Ovary (tissue), 3 donors: ENCODE measurements around the gene XPC.

ENCODE experiments used
- CTCF ChIP-seq, 3 donors: fragments of 450-650 bp in 2 of 3; fragments of 200-600 bp in 1 of 3; IDR thresholded peaks; one replicate each; pipeline versions ENCODE4 v1.5.1 to v1.8.0; 2016 to 2022; ENCODE audit warnings: antibody characterized with exemption in 3 of 3, mild to moderate bottlenecking in 1 of 3
- EP300 ChIP-seq: sonication (generic); formaldehyde crosslinking; IDR thresholded peaks from one replicate; pipeline ENCODE4 v1.6.1; 2017; ENCODE audit warnings: antibody characterized with exemption
- POLR2A ChIP-seq: fragments of 450-650 bp; IDR thresholded peaks from one replicate; pipeline ENCODE4 v1.6.1; 2017; ENCODE audit warnings: antibody characterized with exemption, mild to moderate bottlenecking, moderate library complexity
- donor health status: DM: no; HTN: no; CAD: no.

GRCh38 chr3:14158370-14158769 is 20.0 kb downstream of the XPC start:
- no peak for TF ChIP-seq CTCF (IDR thresholded peaks at IDR 0.05)
- TF ChIP-seq EP300 = no peak
- TF ChIP-seq POLR2A = no peak
